Stimulated activated CD4-positive, alpha-beta T cell treated with anti-CD3 and anti-CD28 coated beads, TNF-alpha, amount 100 ng/mL, for 24 hours (primary cell): ENCODE results near the gene RPTOR.

ENCODE experiments used
- DNase-seq, 3 experiments: peaks; one replicate each; pipeline ENCODE4 v3.0.0-alpha.2; 2020; ENCODE audit warnings: low read depth in 3 of 3

The RPTOR gene

GRCh38 chr17:80907281-80907680, 362.6 kb downstream of the RPTOR start:
- DNase-seq: no peak

- no peak for DNase-seq
Observed at GRCh38 chr17:80908211-80908610, 363.6 kb downstream of the RPTOR start.

- no peak for DNase-seq
Observed at GRCh38 chr17:80908776-80909175, 364.1 kb downstream of the RPTOR start.

- DNase-seq: no peak
Observed at GRCh38 chr17:80909635-80910034, 365.0 kb downstream of the RPTOR start.

GRCh38 chr17:80910043-80910442, 365.4 kb downstream of the RPTOR start:
- no peak for DNase-seq

- DNase-seq: no peak
Observed at GRCh38 chr17:80912476-80912875, 367.8 kb downstream of the RPTOR start.

- no peak for DNase-seq
Observed at GRCh38 chr17:80913928-80914821, 369.5 kb downstream of the RPTOR start.

- DNase-seq: no peak
Observed at GRCh38 chr17:80916246-80916645, 371.6 kb downstream of the RPTOR start.

- DNase-seq: no peak
Observed at GRCh38 chr17:80917716-80918560, 373.3 kb downstream of the RPTOR start.

GRCh38 chr17:80918731-80919130, 374.1 kb downstream of the RPTOR start:
- DNase-seq: no peak

- DNase-seq: no peak
Observed at GRCh38 chr17:80919331-80920311, 375.0 kb downstream of the RPTOR start.

GRCh38 chr17:80920441-80920840, 375.8 kb downstream of the RPTOR start:
- no peak for DNase-seq

- DNase-seq: no peak
Observed at GRCh38 chr17:80921159-80921558, 376.5 kb downstream of the RPTOR start.

- no peak for DNase-seq
Observed at GRCh38 chr17:80921741-80922579, 377.3 kb downstream of the RPTOR start.

- no peak for DNase-seq
Observed at GRCh38 chr17:80922580-80923160, 378.0 kb downstream of the RPTOR start.

- DNase-seq: no peak
Observed at GRCh38 chr17:80923211-80924110, 378.8 kb downstream of the RPTOR start.

- no peak for DNase-seq
Observed at GRCh38 chr17:80924111-80924806, 379.6 kb downstream of the RPTOR start.

- DNase-seq: no peak
Observed at GRCh38 chr17:80924807-80925610, 380.4 kb downstream of the RPTOR start.
